CD4-positive, alpha-beta T cell (primary cell): Measurements from ENCODE around the gene KCNE3. TPM values are rescaled to one million over a fixed set of nuclear protein-coding genes. Genes with fewer than 3 reads are reported as not detected.

ENCODE experiments used
- ATAC-seq: fragments of 200-7000 bp; cut with Tn5 transposase; one replicate; pipeline ENCODE4 v1.10.0; 2022; ENCODE audit warnings: mild to moderate bottlenecking; ENCODE audit not compliant: poor library complexity
- CTCF ChIA-PET: fragments of 350-600 bp; sonication (Branson Sonifier 250); formaldehyde crosslinking; loops from one replicate; lab custom pipeline; 2021; ENCODE audit warnings: antibody characterized with exemption, inconsistent platforms; lab: Charles Lee
- POLR2A ChIA-PET: fragments of 350-600 bp; sonication (Branson Sonifier 250); formaldehyde crosslinking; loops from one replicate; lab custom pipeline; 2021; ENCODE audit warnings: antibody characterized with exemption, inconsistent platforms; lab: Charles Lee
- DNase-seq, 14 experiments: peaks; one replicate each; pipeline ENCODE4 v3.0.0-alpha.2; 2013 to 2020; ENCODE audit warnings: mixed read lengths in 2 of 14
- H3K27ac ChIP-seq, 2 donors: one replicate each; pipeline versions ENCODE4 v1.5.1 to v1.7.0; 2013; ENCODE audit warnings: low read length in 2 of 2, low read depth in 1 of 2, mild to moderate bottlenecking in 1 of 2
- H3K27me3 ChIP-seq, 2 experiments: 1 replicate in 1 of 2; 2 replicates in 1 of 2; pipeline versions ENCODE4 v1.6.1 to v1.7.0; 2013; ENCODE audit warnings: low read length in 2 of 2, control low read depth in 1 of 2, mild to moderate bottlenecking in 1 of 2, moderate library complexity in 1 of 2; ENCODE audit not compliant: insufficient read depth in 2 of 2, control insufficient read depth in 1 of 2
- H3K36me3 ChIP-seq: one replicate; pipeline ENCODE4 v1.6.1; 2013; ENCODE audit warnings: low read length, control low read depth; ENCODE audit not compliant: insufficient read depth
- H3K4me1 ChIP-seq: one replicate; pipeline ENCODE4 v1.6.1; 2013; ENCODE audit warnings: low read length, control low read depth; ENCODE audit not compliant: insufficient read depth
- H3K4me3 ChIP-seq: one replicate; pipeline ENCODE4 v1.5.1; 2013; ENCODE audit warnings: mild to moderate bottlenecking, low read length, moderate library complexity
- H3K9me3 ChIP-seq, 2 experiments: 1 replicate in 1 of 2; 2 replicates in 1 of 2; pipeline versions ENCODE4 v1.6.1 to v1.7.0; 2013; ENCODE audit warnings: low read length in 2 of 2, mild to moderate bottlenecking in 2 of 2, control low read depth in 1 of 2, moderate library complexity in 1 of 2; ENCODE audit not compliant: control insufficient read depth in 1 of 2, insufficient read depth in 1 of 2
- H3K27ac Mint-ChIP-seq: one replicate; pipeline ENCODE4 v1.8.0; 2020; ENCODE audit warnings: mixed read lengths
- H3K27me3 Mint-ChIP-seq: one replicate; pipeline ENCODE4 v1.8.0; 2021; ENCODE audit warnings: mixed read lengths
- H3K36me3 Mint-ChIP-seq: one replicate; pipeline ENCODE4 v1.8.0; 2021; ENCODE audit warnings: low read depth, mixed read lengths
- H3K4me1 Mint-ChIP-seq: one replicate; pipeline ENCODE4 v1.8.0; 2021; ENCODE audit warnings: low read depth, mixed read lengths
- H3K4me3 Mint-ChIP-seq: one replicate; pipeline ENCODE4 v1.8.0; 2020; ENCODE audit warnings: mild to moderate bottlenecking, mixed read lengths
- H3K9me3 Mint-ChIP-seq: one replicate; pipeline ENCODE4 v1.8.0; 2020; ENCODE audit warnings: mixed read lengths
- intact Hi-C, 2 experiments: fragments of 100-400 bp; cut with DNase I in 1 of 2; cut with micrococcal nuclease in 1 of 2; formaldehyde crosslinking; loops; one replicate each; pipeline versions ENCODE4 v1.15.1 to v1.9.0; 2023 to 2025; cut with DNase I, micrococcal nuclease
- polyA plus RNA-seq, 2 donors: library from polyadenylated mRNA; unstranded; fragments of 120-200 nt; gene quantifications; one replicate each; pipeline ENCODE4 v1.2.1, GENCODE V29; 2013
- total RNA-seq, 174 experiments: library from RNA in 2 of 174; stranded (reverse) in 2 of 174; gene quantifications; one replicate each; pipeline ENCODE4 v1.2.3 and lab custom pipeline; 2021 to 2026
- TF ChIP-seq, protein P1 (sequence below): fragments of 200-600 bp; IDR thresholded peaks from one replicate; pipeline ENCODE4 v1.8.0; 2022; ENCODE audit warnings: antibody characterized with exemption, mild to moderate bottlenecking

Gene KCNE3, protein sequence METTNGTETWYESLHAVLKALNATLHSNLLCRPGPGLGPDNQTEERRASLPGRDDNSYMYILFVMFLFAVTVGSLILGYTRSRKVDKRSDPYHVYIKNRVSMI
- total RNA-seq, result under 1 TPM; 0.08 to 0.22 TPM
- polyA plus RNA-seq (2013, experiment 1 of 2), result 6.5 TPM
- 4.0 TPM for polyA plus RNA-seq (2013, experiment 2 of 2)
- 0 to 3.3 (median 0.08) reads per million in 172 experiments for total RNA-seq (lab: John Stamatoyannopoulos, UW)

DNA sequence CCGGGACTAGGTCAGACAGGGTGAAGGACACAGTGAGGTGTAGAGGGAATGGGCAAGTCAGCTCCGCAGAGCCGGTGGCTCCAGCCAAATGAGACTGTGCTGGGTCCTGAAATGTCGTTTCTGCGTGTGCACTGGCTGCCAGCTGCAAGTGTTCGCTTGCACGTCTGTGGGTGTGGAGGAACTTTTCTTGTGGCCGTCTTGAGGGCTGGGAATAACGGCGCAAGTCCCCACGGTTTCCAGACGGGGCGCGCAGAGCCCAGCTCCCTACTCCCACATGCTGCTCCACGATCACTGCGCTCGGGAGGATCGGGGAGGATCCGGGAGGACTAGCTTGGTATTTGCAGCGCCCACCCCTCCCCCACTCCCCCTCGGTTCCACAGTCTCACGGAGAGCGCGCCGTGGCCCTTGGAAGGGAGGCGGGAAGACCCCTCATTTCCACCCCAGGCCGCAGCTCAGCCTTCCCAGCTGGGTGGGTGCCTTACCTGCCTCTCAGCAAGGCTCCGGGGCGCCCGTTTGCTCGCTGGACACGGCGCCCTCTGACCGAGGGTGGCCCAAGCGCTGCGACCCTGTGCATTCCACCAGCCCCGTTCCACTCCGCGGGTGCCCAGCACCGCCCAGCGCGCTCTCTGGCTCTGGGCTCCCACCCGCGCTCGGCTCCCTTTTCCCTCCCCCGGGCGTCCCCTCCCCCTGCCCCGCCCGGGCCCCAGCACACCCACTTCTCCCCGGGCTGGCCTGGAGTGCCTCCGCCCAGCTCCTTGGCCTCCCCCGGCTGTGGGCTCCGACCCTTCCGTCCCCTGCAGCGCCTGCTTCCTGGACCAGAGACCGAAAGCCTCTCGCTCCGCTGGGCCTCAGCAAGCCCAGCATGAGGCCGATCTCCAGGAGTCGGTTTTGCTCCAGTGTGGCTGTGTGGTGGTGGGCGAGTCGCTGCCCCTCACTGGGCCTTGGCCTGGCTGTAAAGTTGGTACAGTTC lies at the start of gene KCNE3:
KCNE3 (minus strand) TSS at position 634 of the 970 bp plus-strand sequence. CDS start 9,986 bp downstream, outside the sequence.
- ChIA-PET POLR2A (no interaction called here), CTCF (no interaction called here)
- DNase-seq (no peak), ATAC-seq (no peak)
- Histone ChIP-seq H3K9me3 (no peaks in the 10 kb centered on the region), H3K27me3 (peaks cover 14 to 33% of the 10 kb centered on the region in 2 experiments), H3K4me1 (peaks cover 6% of the 10 kb centered on the region), H3K4me3 (peak within 1 kb of the TSS; percentile 24), H3K27ac (no peak within 1 kb of the TSS), H3K36me3 (no peaks in the 10 kb centered on the region)
- H3K27ac Mint-ChIP-seq, result no peak within 1 kb of the TSS
- peaks cover 48% of the 10 kb centered on the region for H3K27me3 Mint-ChIP-seq
- intact Hi-C loops, result no loop called here
- no peak within 1 kb of the TSS for H3K4me3 Mint-ChIP-seq
- H3K4me1 Mint-ChIP-seq, result no peaks in the 10 kb centered on the region
- TF ChIP-seq, protein P1, sequence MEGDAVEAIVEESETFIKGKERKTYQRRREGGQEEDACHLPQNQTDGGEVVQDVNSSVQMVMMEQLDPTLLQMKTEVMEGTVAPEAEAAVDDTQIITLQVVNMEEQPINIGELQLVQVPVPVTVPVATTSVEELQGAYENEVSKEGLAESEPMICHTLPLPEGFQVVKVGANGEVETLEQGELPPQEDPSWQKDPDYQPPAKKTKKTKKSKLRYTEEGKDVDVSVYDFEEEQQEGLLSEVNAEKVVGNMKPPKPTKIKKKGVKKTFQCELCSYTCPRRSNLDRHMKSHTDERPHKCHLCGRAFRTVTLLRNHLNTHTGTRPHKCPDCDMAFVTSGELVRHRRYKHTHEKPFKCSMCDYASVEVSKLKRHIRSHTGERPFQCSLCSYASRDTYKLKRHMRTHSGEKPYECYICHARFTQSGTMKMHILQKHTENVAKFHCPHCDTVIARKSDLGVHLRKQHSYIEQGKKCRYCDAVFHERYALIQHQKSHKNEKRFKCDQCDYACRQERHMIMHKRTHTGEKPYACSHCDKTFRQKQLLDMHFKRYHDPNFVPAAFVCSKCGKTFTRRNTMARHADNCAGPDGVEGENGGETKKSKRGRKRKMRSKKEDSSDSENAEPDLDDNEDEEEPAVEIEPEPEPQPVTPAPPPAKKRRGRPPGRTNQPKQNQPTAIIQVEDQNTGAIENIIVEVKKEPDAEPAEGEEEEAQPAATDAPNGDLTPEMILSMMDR, result no peak
- no peaks in the 10 kb centered on the region for H3K36me3 Mint-ChIP-seq
- no peaks in the 10 kb centered on the region for H3K9me3 Mint-ChIP-seq

DNA sequence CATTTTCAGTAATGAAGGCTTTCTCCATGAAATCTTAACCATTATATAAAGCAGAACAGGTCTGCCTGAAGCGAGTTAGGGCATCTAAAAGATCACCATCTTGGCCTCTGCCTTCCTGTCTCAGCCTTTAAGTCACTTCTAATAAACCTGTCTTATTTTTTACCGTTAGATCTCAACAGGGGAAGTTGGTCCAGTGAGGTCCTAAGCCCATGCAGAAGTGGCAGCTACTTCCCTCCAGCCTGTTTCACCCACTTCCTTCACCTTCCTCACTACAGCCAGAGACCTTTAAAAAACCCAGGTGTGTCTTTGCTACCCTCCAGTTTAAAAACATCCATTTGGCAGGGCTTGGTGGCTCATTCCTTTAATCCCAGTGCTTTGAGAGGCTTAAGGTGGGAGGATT lies 40.2 kb upstream of the KCNE3 start:
- Mint-ChIP-seq H3K36me3 (no peaks in the 10 kb centered on the region), H3K4me1 (no peaks in the 10 kb centered on the region), H3K27me3 (no peaks in the 10 kb centered on the region), H3K27ac (no peak overlapping the region), H3K4me3 (no peak overlapping the region), H3K9me3 (no peaks in the 10 kb centered on the region)
- Histone ChIP-seq H3K9me3 (peaks cover 3 to 5% of the 10 kb centered on the region in 2 experiments), H3K4me1 (no peaks in the 10 kb centered on the region), H3K4me3 (no peak overlapping the region), H3K27me3 (no peaks in the 10 kb centered on the region), H3K36me3 (no peaks in the 10 kb centered on the region), H3K27ac (no peak overlapping the region)
- no peak for DNase-seq
- ATAC-seq, result no peak
- TF ChIP-seq, protein P1, result no peak
- POLR2A ChIA-PET, result interaction anchor here (0.9 kb wide), 1 partner anchor 14 kb away, joined by 4 read pairs; the partner anchor contains the start of gene LIPT2
- intact Hi-C loops, result no loop called here
- CTCF ChIA-PET, result no interaction called here

DNA sequence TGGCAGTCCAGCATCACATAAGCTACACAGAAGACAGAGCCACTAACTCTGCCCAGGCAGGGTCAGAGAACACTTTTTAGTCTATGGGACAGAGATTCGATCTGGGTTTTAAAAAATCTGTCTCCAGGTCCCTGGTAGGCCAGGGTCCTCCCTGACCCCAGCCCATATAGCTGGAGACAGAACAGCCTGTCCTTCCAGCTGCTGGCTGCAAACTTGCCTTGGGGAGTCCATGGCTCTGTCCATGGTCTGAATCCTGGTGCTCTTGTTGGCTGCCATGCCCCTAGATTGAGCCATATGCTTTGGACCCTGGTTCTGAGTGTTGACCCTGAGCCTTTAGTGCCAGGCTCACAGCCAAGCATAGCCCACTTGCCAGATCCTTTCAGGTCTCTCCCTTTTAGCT lies 39.5 kb upstream of the KCNE3 start:
- intact Hi-C loops, result no loop called here
- H3K36me3 ChIP-seq, result no peaks in the 10 kb centered on the region
- no peak for ATAC-seq
- H3K27me3 ChIP-seq, result no peaks in the 10 kb centered on the region
- H3K27ac Mint-ChIP-seq, result no peak overlapping the region
- no peak overlapping the region for H3K4me3 Mint-ChIP-seq
- no peaks in the 10 kb centered on the region for H3K9me3 Mint-ChIP-seq
- no peaks in the 10 kb centered on the region for H3K4me1 Mint-ChIP-seq
- H3K4me3 ChIP-seq, result no peak overlapping the region
- peaks cover 5 to 9% of the 10 kb centered on the region in 2 experiments for H3K9me3 ChIP-seq
- no peaks in the 10 kb centered on the region for H3K36me3 Mint-ChIP-seq
- H3K27ac ChIP-seq, result no peak overlapping the region
- ChIA-PET POLR2A (interaction anchor here (1.8 kb wide), 1 partner anchor 13 kb away, joined by 5 read pairs; the partner anchor contains the start of gene LIPT2), CTCF (no interaction called here)
- no peaks in the 10 kb centered on the region for H3K4me1 ChIP-seq
- DNase-seq, result no peak
- no peaks in the 10 kb centered on the region for H3K27me3 Mint-ChIP-seq
- TF ChIP-seq, protein P1, result no peak
